Fibroblast of skin of abdomen (primary cell): ENCODE data around the gene ETF1.

ENCODE experiments used
- DNase-seq: peaks from one replicate; pipeline ENCODE4 v3.0.0-alpha.2; 2013

ETF1 gene

GRCh38 chr5:138528744-138529469, 14.1 kb downstream of the ETF1 start:
- DNase-seq = no peak

GRCh38 chr5:138528208-138528607, 14.8 kb downstream of the ETF1 start:
- no peak for DNase-seq

GRCh38 chr5:138527170-138527569, 15.9 kb downstream of the ETF1 start:
- no peak for DNase-seq

- DNase-seq = no peak
Measured at GRCh38 chr5:138523406-138523805, 19.6 kb downstream of the ETF1 start.

- no peak for DNase-seq
Measured at GRCh38 chr5:138520971-138521370, 22.1 kb downstream of the ETF1 start.

- DNase-seq = no peak
Measured at GRCh38 chr5:138517437-138517836, 25.6 kb downstream of the ETF1 start.

- DNase-seq = no peak
Measured at GRCh38 chr5:138515556-138516245, 27.3 kb downstream of the ETF1 start.

- DNase-seq = no peak
Measured at GRCh38 chr5:138514021-138514420, 29.0 kb downstream of the ETF1 start.

- no peak for DNase-seq
Measured at GRCh38 chr5:138508958-138509357, 34.1 kb downstream of the ETF1 start.

GRCh38 chr5:138507485-138507884, 35.6 kb downstream of the ETF1 start:
- peak; percentile 49 for DNase-seq

GRCh38 chr5:138506370-138507306, 36.4 kb downstream of the ETF1 start:
- DNase-seq = no peak

- DNase-seq = no peak
Measured at GRCh38 chr5:138504799-138505198, 38.2 kb downstream of the ETF1 start.

GRCh38 chr5:138503487-138504270, 39.4 kb downstream of the ETF1 start:
- peak; percentile 59 for DNase-seq

GRCh38 chr5:138502521-138502920, 40.5 kb downstream of the ETF1 start:
- DNase-seq = no peak

- DNase-seq = no peak
Measured at GRCh38 chr5:138502121-138502520, 40.9 kb downstream of the ETF1 start.

- DNase-seq = no peak
Measured at GRCh38 chr5:138498376-138498775, 44.7 kb downstream of the ETF1 start.

- no peak for DNase-seq
Measured at GRCh38 chr5:138495351-138495750, 47.7 kb downstream of the ETF1 start.

- no peak for DNase-seq
Measured at GRCh38 chr5:138492560-138493045, 50.4 kb downstream of the ETF1 start.

GRCh38 chr5:138491669-138492559, 51.1 kb downstream of the ETF1 start:
- DNase-seq = peak; percentile 91

- DNase-seq = no peak
Measured at GRCh38 chr5:138491284-138491648, 51.8 kb downstream of the ETF1 start.

- DNase-seq = no peak
Measured at GRCh38 chr5:138490648-138491283, 52.3 kb downstream of the ETF1 start.
